Thoracic aorta (tissue), 2 donors: ENCODE measurements around the gene CHIC2. TPM values are rescaled to one million over a fixed set of nuclear protein-coding genes. Genes with fewer than 3 reads are reported as not detected.
"Not testable (repeated sequence)": the region's sequence is repeated elsewhere in the genome, so short reads cannot be mapped to it uniquely, and the experiment has no call there.

Source experiments
- ATAC-seq: fragments of 150-250 bp; one replicate; pipeline ENCODE4 v1.8.0; 2017; ENCODE audit warnings: low read depth; ENCODE audit not compliant: insufficient number of reproducible peaks, low FRiP score
- DNase-seq: peaks from one replicate; pipeline ENCODE4 v3.0.0-alpha.2; 2020; ENCODE audit warnings: low spot score
- H3K27ac ChIP-seq, 2 donors: fragments of 200-600 bp; sonication (generic); 1 replicate in 1 of 2; 2 replicates in 1 of 2; pipeline ENCODE4 v1.5.1; 2016; ENCODE audit warnings: mild to moderate bottlenecking in 2 of 2, moderate library complexity in 2 of 2
- H3K27me3 ChIP-seq: fragments of 200-600 bp; sonication (generic); replicated peaks from 2 replicates; pipeline ENCODE4 v1.6.0; 2016; ENCODE audit warnings: mild to moderate bottlenecking; ENCODE audit not compliant: insufficient read depth
- H3K36me3 ChIP-seq: fragments of 200-600 bp; sonication (generic); one replicate; pipeline ENCODE4 v1.5.1; 2016
- H3K4me1 ChIP-seq, 2 donors: fragments of 200-600 bp; sonication (generic); 1 replicate in 1 of 2; 2 replicates in 1 of 2; pipeline versions ENCODE4 v1.5.1 to v1.6.0; 2016; ENCODE audit warnings: low read depth in 2 of 2, mild to moderate bottlenecking in 1 of 2; ENCODE audit not compliant: control insufficient read depth in 1 of 2
- H3K4me3 ChIP-seq: fragments of 200-600 bp; sonication (generic); 2 replicates; pipeline ENCODE4 v1.5.1; 2016; ENCODE audit warnings: mild to moderate bottlenecking
- H3K9me3 ChIP-seq: fragments of 200-600 bp; sonication (generic); 2 replicates; pipeline ENCODE4 v1.5.1; 2016
- total RNA-seq, 2 donors: library from RNA; depleted of rRNA; stranded (reverse); fragments of >200 nt; gene quantifications; one replicate each; pipeline versions ENCODE4 v1.1.0 to v1.2.3, GENCODE V29; 2016
- TF ChIP-seq, protein P1 (sequence below): fragments of 200-600 bp; sonication (generic); IDR thresholded peaks from one replicate; pipeline ENCODE4 v1.5.1; 2019; ENCODE audit warnings: antibody characterized with exemption

Gene CHIC2
- 10 to 100 TPM; 52.8 to 75.0 TPM for total RNA-seq

DNA sequence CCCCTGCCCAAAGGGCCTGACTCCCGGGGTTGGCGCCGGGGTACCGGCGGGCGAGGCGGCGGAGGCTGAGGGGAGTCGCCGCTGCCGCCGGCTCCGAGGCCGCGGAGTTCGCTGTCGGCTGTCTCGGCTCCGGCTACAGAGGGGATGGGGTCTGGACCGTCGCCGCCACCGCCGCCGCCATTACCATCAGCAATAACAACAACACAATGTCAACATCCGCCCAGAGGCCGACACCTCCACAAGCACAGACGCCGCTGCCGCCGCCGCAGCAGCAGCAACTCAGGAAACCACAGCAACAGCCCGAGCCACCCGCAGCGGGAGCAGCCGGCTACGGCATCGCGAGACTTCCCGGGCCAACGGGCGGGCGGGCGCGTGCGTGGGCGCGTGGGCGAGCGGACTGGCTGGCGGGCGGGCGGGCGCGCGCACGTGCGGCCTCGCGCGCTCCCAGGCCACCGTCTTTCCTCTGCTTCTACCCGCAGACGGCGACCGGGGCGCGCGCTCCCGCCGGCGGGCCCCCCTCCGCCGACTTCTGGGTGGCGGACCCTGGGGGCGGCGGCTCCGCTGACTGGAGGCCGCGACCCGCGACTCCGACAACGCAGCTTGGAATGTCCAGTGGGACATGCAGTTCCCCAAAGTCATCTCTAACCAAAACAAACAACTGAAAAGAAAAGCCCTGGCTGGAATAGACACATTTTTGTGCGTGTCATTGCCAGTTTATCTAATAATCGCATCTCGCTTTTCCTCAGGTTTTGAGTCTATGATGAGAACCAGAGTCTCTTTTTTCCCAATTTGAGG is at the start of gene CHIC2:
CHIC2 (minus strand) TSS at position 289 of the 795 bp plus-strand sequence. CDS start 305 bp downstream, outside the sequence.
- H3K36me3 ChIP-seq, result no peaks in the 10 kb centered on the region
- no peaks in the 10 kb centered on the region for H3K9me3 ChIP-seq
- H3K4me3 ChIP-seq, result peak within 1 kb of the TSS; percentile 96
- H3K27me3 ChIP-seq, result no peaks in the 10 kb centered on the region
- ATAC-seq (peak; percentile 76), DNase-seq (peak; percentile 76)
- TF ChIP-seq, protein P1, sequence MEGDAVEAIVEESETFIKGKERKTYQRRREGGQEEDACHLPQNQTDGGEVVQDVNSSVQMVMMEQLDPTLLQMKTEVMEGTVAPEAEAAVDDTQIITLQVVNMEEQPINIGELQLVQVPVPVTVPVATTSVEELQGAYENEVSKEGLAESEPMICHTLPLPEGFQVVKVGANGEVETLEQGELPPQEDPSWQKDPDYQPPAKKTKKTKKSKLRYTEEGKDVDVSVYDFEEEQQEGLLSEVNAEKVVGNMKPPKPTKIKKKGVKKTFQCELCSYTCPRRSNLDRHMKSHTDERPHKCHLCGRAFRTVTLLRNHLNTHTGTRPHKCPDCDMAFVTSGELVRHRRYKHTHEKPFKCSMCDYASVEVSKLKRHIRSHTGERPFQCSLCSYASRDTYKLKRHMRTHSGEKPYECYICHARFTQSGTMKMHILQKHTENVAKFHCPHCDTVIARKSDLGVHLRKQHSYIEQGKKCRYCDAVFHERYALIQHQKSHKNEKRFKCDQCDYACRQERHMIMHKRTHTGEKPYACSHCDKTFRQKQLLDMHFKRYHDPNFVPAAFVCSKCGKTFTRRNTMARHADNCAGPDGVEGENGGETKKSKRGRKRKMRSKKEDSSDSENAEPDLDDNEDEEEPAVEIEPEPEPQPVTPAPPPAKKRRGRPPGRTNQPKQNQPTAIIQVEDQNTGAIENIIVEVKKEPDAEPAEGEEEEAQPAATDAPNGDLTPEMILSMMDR, result no peak
- peak within 1 kb of the TSS; percentile 93 to 97 for H3K27ac ChIP-seq
- peaks cover 41 to 56% of the 10 kb centered on the region in 2 donors for H3K4me1 ChIP-seq

DNA sequence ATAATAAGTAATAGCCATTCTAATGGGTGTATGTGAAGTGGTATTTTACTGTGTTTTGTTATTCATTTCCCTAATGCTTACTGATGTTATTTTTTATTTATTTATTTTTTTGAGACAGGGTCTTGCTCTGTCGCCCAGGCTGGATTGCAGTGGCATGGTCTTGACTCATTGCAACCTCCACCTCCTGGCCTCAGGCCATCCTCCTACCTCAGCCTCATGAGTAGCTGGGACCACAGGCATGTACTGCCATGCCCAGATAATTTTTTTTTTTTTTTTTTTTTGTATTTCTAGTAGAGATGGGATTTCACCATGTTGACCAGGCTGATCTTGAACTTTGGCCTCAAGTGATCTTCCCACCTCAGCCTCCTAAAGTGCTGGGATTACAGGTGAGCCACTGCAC is 48.8 kb upstream of the CHIC2 start:
- H3K4me3 ChIP-seq, H3K27ac ChIP-seq, H3K36me3 ChIP-seq, H3K4me1 ChIP-seq, H3K9me3 ChIP-seq, ATAC-seq, H3K27me3 ChIP-seq, DNase-seq: not testable (repeated sequence)

DNA sequence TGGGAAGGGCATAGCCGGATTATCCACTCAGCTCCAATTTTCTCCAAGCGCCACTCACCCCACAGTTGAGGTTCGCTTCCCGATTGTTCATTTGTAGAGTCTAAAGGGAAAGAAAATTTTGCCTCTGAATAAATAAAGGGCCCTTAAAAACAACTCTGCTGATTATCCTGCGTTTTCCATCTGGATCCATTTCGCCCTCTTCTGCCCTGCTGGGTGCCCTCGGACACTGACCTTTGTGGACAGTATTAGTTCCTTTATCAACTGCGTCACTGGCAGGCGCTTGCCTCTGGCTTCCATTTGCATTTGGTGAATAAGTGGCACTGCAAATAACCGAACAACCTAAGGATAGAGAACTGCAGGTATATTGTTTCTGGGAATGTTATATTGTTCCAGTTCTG is 45.6 kb upstream of the CHIC2 start:
- no peak for ATAC-seq
- Histone ChIP-seq H3K4me3 (peak overlapping the region; percentile 18), H3K27ac (no peak overlapping the region), H3K27me3 (peaks cover 10% of the 10 kb centered on the region), H3K4me1 (peaks cover 0 to 8% of the 10 kb centered on the region in 2 donors), H3K36me3 (no peaks in the 10 kb centered on the region), H3K9me3 (no peaks in the 10 kb centered on the region)
- DNase-seq, result no peak
- TF ChIP-seq, protein P1, result no peak

DNA sequence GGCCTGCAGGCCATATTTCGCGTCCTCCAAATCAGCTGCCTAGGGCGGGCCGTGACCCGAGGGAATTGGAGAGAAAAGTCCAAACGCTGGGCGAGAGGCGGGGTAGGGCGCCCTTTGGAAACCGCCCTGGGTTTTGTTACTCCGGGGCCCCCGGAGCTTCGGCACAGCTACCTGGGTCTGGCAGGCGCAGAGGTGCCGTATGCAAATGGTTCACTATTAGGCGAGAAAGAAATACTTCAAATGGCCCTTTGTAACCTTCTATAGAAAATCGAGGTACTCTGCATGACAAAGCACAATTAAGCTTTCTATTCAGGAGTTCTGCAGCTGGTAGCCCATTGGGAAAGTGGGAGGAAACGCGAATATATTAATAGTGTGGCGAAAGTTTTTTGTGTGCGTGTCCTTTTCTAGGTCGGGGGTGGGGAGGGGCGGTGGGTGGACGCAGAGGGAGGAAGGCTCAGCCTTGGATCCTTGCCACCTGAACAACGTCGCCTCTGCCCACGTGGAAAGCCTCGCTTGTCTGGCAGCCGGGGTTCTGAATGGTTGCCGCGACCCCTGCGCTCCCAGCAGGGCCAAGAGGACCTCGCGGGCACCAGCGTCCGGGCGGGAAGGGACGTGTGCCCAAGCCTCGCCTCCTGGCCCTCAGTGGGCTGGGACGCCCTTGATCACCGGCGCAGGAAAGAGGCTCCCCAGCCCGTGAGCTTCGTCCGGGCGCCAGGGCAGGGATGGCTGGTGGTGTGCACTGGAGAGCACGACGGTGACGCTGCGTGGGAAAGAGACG is 45.0 kb upstream of the CHIC2 start:
- peaks cover 10% of the 10 kb centered on the region for H3K27me3 ChIP-seq
- H3K4me1 ChIP-seq, result peaks cover 0 to 8% of the 10 kb centered on the region in 2 donors
- DNase-seq (no peak), ATAC-seq (no peak)
- TF ChIP-seq, protein P1, result no peak
- peak overlapping the region; percentile 18 for H3K4me3 ChIP-seq
- no peaks in the 10 kb centered on the region for H3K36me3 ChIP-seq
- no peak overlapping the region for H3K27ac ChIP-seq
- no peaks in the 10 kb centered on the region for H3K9me3 ChIP-seq

DNA sequence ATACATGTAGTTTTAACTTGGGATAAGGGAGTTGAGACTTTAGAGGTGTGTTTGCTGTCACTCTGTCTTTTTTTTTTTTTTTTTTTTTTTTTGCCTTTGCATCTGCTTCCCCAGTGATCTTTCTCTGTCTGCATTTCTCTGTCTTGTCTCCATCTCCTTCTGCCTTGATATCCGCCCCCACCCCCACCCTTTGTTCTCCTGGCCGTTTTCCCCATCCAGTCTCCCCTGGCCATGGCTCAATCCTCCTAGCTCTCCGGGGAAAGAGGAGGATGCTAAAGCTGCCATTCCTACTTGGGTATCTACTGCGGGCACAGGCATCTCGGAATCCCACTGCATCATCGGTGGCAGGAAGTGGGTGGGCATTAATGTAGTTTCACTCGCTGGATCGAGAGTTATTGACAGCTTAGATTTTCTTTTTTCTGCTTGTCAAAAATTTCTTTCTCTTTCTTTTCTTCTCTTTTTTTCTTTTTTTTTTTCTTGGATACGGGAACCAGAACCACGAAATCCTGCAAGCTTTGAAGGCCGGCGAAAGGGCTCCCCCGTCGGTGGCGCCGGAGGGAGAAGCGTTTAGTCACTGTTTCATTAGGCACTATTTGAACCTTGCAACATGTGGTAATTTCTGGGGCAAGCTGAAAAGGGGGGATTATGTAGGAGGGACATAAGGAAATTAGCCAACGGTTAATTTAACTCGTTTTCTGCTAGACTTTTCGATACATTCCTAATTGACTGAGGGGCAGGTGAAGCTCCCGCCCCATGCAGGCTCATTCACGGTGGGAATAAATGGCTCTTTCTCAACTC is 43.7 kb upstream of the CHIC2 start:
- Histone ChIP-seq H3K4me3 (no peak overlapping the region), H3K36me3 (no peaks in the 10 kb centered on the region), H3K27me3 (peaks cover 10% of the 10 kb centered on the region), H3K4me1 (peaks cover 0 to 20% of the 10 kb centered on the region in 2 donors), H3K9me3 (no peaks in the 10 kb centered on the region), H3K27ac (no peak overlapping the region)
- TF ChIP-seq, protein P1, result no peak
- DNase-seq, result no peak
- no peak for ATAC-seq
